ENCODE results near the gene BMI1. TPM values are rescaled to one million over a fixed set of nuclear protein-coding genes. Genes with fewer than 3 reads are reported as not detected.

BMI1 gene
- total and polyA plus RNA-seq, 2 donors (not counting 3 experiments of a cell fraction or from before 2014, with no cell fraction given), result 12.0 to 25.1 TPM

GRCh38 chr10:22372298-22372697, 51.4 kb downstream of the BMI1 start:
- CTCF ChIA-PET, result interaction anchor here (1.3 kb wide), 1 partner anchor 9 kb away, joined by 4 read pairs; no protein-coding TSS in a partner anchor
- Histone ChIP-seq H3K27ac (ENCODE audit: insufficient read depth, low read depth, low read length) (no peak overlapping the region), H3K9me3 (replicated peaks; ENCODE audit: control insufficient read depth, insufficient read depth, low read length) (no peaks in the 10 kb centered on the region), H3K9ac (replicated peaks; ENCODE audit: extremely low read depth, insufficient read depth, low read length) (no peak overlapping the region), H3K4me2 (ENCODE audit: insufficient read depth, low read length) (no peak overlapping the region), H3K79me2 (ENCODE audit: control insufficient read depth, insufficient read depth, low read length) (no peaks in the 10 kb centered on the region), H2AFZ (ENCODE audit: low read depth, low read length) (no peak overlapping the region), H3K4me3 (replicated peaks in 1 of 3; ENCODE audit: insufficient read depth in 1 of 3, low read depth in 1 of 3, low read length in 3 of 3) (no peak overlapping the region), H3K36me3 (ENCODE audit: control insufficient read depth in 2 of 2, extremely low read depth in 1 of 2, insufficient read depth in 2 of 2, low read length in 2 of 2) (no peaks in the 10 kb centered on the region), H3K4me1 (ENCODE audit: control insufficient read depth, extremely low read depth, insufficient read depth, low read length) (peaks cover 30% of the 10 kb centered on the region), H3K9me1 (replicated peaks; ENCODE audit: control insufficient read depth, extremely low read depth, insufficient read depth, low read length) (no peaks in the 10 kb centered on the region), H4K20me1 (replicated peaks; ENCODE audit: control insufficient read depth, extremely low read depth, insufficient read depth, low read length) (no peaks in the 10 kb centered on the region), H3K27me3 (ENCODE audit: control insufficient read depth in 2 of 2, insufficient read depth in 2 of 2, low read length in 2 of 2) (no peaks in the 10 kb centered on the region)
- intact Hi-C loops (cut with micrococcal nuclease), result no loop called here
- no peak for FAIRE-seq
- no peak for DNase-seq (ENCODE audit: low read depth, low spot score)
- dilution Hi-C loops (cut with MboI; ENCODE audit: extremely low pct_ligation_motif_present, low sequenced_read_pairs), result no loop called here
- TF ChIP-seq MAX (IDR thresholded peaks at IDR 0.05; ENCODE audit: insufficient read depth, insufficient read length) (no peak), GATA2 (IDR thresholded peaks at IDR 0.05; ENCODE audit: insufficient read depth, insufficient read length, low read depth, low read length) (no peak), MYC (IDR thresholded peaks at IDR 0.05; ENCODE audit: low read depth, low read length) (no peak), CTCF (IDR thresholded peaks at IDR 0.05; ENCODE audit: extremely low read depth in 1 of 2, insufficient read depth in 1 of 2, low read depth in 1 of 2, low read length in 2 of 2) (no peak), EZH2 (IDR thresholded peaks at IDR 0.05; ENCODE audit: borderline replicate concordance, low read depth, low read length, severe bottlenecking) (no peak), POLR2A (IDR thresholded peaks at IDR 0.05; ENCODE audit: low read depth, low read length) (no peak), FOS (IDR thresholded peaks at IDR 0.05; ENCODE audit: borderline replicate concordance, insufficient read depth, low read length) (no peak), POLR2AphosphoS5 (IDR thresholded peaks at IDR 0.05; ENCODE audit: insufficient read depth, low read depth, low read length) (no peak), JUN (IDR thresholded peaks at IDR 0.05; ENCODE audit: borderline replicate concordance, insufficient read depth, insufficient read length, low read depth) (no peak)
- BruUV-seq (replicated peaks), result no TSS peak
- POLR2A ChIA-PET, result interaction anchor here (0.8 kb wide), 1 partner anchor 127 kb away, joined by 5 read pairs; no protein-coding TSS in a partner anchor

Measured in endothelial cell of umbilical vein (primary cell).